ENCODE results near the gene MXD1.
A peak's percentile ranks its signal among the peaks of the same experiment; 100 is the strongest.

The MXD1 gene

DNA sequence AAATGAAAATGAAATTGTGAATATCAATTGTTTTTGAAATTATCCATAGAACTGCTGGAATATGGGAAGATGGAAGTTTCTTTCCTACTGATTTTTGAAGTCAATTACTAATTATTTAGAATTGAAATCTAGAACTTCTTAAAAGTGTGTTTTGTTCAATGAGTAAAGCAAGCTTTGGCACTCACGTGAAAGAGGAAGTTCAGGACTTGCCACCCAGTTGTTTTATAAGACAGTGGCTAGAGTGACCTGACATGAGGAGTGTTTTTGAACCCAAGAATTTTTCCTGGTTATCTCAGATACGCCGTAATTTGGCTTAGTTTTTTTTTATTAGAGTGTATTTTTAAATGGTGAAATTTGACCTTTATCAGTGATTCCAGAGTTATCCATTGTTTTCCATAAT, 3.5 kb downstream of the MXD1 start:
- H3K4me3 ChIP-seq (ENCODE audit: low read length), result no peak overlapping the region
- no peak for TF ChIP-seq CTCF (conservative IDR thresholded peaks at IDR 0.05; ENCODE audit: low read length)
- no peak for DNase-seq (ENCODE audit: low read depth)

GRCh38 chr2:69923116-69923515, 8.2 kb downstream of the MXD1 start:
- H3K4me3 ChIP-seq (ENCODE audit: low read length), result no peak overlapping the region
- TF ChIP-seq CTCF (conservative IDR thresholded peaks at IDR 0.05; ENCODE audit: low read length), result no peak
- DNase-seq (ENCODE audit: low read depth), result no peak

DNA sequence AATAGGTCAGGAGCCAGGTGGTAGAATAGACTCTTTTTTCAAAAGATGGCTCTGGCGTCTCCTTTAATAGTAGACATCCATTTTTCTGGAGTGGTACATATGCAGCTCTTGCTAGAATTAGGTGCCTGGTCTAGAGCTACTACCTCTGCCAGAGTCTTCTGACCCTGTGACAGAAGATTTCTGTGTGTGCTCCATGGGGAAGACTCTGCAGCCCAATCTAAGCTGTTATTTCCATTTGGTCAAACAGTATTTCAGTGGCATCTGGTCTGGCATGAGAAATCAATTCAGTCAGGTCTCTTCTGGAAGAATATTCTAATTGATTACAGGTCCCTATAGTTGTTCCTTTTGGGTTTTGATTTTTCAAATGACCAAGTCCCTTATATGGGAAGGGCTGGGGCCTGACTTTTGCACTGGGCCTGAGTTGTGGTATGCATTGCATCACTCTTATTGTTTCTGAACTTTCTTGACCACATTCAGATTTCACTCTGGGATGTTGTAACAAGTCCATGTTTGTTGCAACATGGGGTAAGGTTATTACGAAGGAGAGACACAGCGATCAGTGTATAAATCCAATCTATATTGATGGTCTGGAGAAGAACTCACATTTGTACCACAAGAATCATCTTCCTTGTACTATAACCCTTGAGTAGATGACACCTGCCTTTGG, 12.1 kb downstream of the MXD1 start:
- no peak for TF ChIP-seq CTCF (conservative IDR thresholded peaks at IDR 0.05; ENCODE audit: low read length)
- no peak overlapping the region for H3K4me3 ChIP-seq (ENCODE audit: low read length)
- peak; percentile 74 for DNase-seq (ENCODE audit: low read depth)

DNA sequence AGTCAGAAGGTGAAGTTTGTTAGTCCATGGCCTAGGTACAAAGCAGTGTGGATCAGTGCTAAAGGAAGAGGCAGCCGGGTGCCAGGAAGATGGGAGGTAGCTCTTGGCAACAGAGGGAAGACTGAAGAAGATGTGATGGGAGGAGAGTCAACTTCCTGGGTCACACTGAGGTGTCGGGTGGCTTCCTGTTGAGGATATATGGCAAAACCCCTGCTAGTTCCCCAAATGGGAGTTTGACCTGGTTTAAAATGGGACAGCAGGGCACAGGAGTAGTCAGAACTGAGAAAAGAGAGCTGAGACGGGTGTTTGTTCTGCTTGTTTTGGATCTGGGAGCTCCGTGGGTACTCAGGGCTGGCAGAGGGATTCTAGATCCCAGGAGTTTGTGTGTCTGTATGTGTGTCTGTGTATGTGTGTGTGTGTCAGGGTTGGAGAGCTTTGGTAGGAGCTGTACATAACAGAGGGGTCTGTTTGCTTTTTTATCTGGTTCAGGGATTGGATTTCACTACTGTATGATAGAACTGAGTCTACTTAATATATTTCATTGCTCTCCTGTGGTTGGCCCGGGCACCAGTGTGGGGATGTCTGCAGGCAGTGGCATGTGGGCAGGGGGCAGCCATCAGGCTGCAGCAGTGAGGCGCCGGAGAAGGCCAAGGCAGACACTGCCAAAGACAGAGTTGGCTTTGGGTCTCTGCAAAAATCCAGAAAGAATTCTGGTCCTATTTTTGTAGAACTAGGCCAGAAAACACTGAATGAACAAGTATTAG, 17.1 kb downstream of the MXD1 start:
- DNase-seq (ENCODE audit: low read depth), result no peak
- no peak overlapping the region for H3K4me3 ChIP-seq (ENCODE audit: low read length)
- no peak for TF ChIP-seq CTCF (conservative IDR thresholded peaks at IDR 0.05; ENCODE audit: low read length)

DNA sequence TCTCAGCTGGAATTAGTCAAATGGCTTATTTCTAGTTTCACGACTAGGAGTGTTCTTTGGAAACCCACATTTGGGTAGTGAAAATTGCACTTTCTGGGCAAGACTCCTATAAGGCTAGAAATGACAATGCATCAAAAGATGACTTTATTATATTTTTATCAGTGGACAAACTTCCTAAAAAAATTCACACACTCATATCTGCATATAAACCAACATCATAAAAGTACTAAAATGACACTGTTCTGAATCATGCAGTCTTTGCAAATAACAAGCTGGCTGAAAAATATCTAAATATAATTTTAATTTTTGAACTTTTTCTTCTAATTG, 17.6 kb downstream of the MXD1 start:
- no peak for DNase-seq (ENCODE audit: low read depth)
- TF ChIP-seq CTCF (conservative IDR thresholded peaks at IDR 0.05; ENCODE audit: low read length), result no peak
- H3K4me3 ChIP-seq (ENCODE audit: low read length), result no peak overlapping the region

DNA sequence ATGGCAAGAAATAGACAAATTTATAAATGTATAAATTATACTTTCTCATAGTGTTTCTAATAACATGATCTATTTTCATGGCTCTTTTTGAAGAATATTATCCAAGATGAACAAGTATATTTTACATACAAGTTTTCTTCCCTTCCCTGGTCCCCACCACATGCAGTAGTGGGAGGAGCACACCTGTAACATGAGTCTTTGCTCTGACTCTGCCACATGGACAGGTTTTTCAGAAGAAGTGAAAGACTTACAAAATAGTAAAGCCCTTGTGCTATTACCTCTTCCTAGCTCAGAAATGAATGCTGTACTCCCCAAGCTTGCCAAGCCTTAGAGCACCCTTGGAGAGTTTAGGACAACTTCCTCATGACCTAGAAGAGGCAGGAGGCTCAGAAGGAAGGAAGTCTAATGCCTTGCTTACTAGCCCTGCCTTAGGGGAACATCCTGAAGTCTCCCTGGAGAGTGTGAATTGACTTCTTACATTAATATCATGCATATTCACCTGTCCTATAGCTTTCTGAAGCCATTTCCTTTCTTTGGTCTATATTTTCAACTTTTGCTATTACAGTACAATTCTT, 18.4 kb downstream of the MXD1 start:
- DNase-seq (ENCODE audit: low read depth), result no peak
- H3K4me3 ChIP-seq (ENCODE audit: low read length), result no peak overlapping the region
- TF ChIP-seq CTCF (conservative IDR thresholded peaks at IDR 0.05; ENCODE audit: low read length), result no peak

Measured in AG10803 (cell line).